Left renal cortex interstitium (tissue), 4 donors: Measurements from ENCODE around the gene HDAC8. TPM values are rescaled to one million over a fixed set of nuclear protein-coding genes. Genes with fewer than 3 reads are reported as not detected.
"Not testable (repeated sequence)": the region's sequence is repeated elsewhere in the genome, so short reads cannot be mapped to it uniquely, and the experiment has no call there.

ENCODE experiments used
- DNase-seq, 4 donors: peaks; one replicate each; pipeline ENCODE4 v3.0.0-alpha.2; 2013; ENCODE audit warnings: low read depth in 4 of 4, low spot score in 2 of 4, missing footprints in 1 of 4
- polyA plus RNA-seq, 4 donors: library from polyadenylated mRNA; unstranded; fragments of 120-200 nt; gene quantifications; one replicate each; pipeline ENCODE4 v1.2.1, GENCODE V29; 2013; ENCODE audit not compliant: insufficient read length in 4 of 4

The HDAC8 gene
- polyA plus RNA-seq, 4 donors: 28.9 to 45.0 (median 33.0) TPM

- DNase-seq: no peak
These were observed 32.8 kb downstream of the HDAC8 start for GRCh38 chrX:72539822-72540221.

- DNase-seq: no peak
These were observed 36.1 kb downstream of the HDAC8 start for GRCh38 chrX:72536542-72536941.

- no peak for DNase-seq
These were observed 40.3 kb downstream of the HDAC8 start for GRCh38 chrX:72532366-72532765.

GRCh38 chrX:72526534-72527508, 45.8 kb downstream of the HDAC8 start:
- no peak for DNase-seq

- no peak for DNase-seq
These were observed 73.9 kb downstream of the HDAC8 start for GRCh38 chrX:72498782-72499181.

- DNase-seq: no peak
These were observed 77.6 kb downstream of the HDAC8 start for GRCh38 chrX:72495046-72495445.

GRCh38 chrX:72492499-72492898, 80.1 kb downstream of the HDAC8 start:
- no peak for DNase-seq

GRCh38 chrX:72490221-72490620, 82.4 kb downstream of the HDAC8 start:
- not testable (repeated sequence) for DNase-seq

GRCh38 chrX:72487661-72488060, 85.0 kb downstream of the HDAC8 start:
- DNase-seq: no peak

GRCh38 chrX:72479324-72480274, 93.0 kb downstream of the HDAC8 start:
- no peak for DNase-seq

- no peak for DNase-seq
These were observed 93.8 kb downstream of the HDAC8 start for GRCh38 chrX:72478853-72479252.

GRCh38 chrX:72478351-72478750, 94.3 kb downstream of the HDAC8 start:
- DNase-seq: no peak

- DNase-seq: no peak
These were observed 94.9 kb downstream of the HDAC8 start for GRCh38 chrX:72477781-72478181.

GRCh38 chrX:72477376-72477775, 95.3 kb downstream of the HDAC8 start:
- no peak for DNase-seq

GRCh38 chrX:72475952-72476668, 96.5 kb downstream of the HDAC8 start:
- no peak for DNase-seq

GRCh38 chrX:72475338-72475737, 97.3 kb downstream of the HDAC8 start:
- no peak for DNase-seq

GRCh38 chrX:72470532-72471223, 102.0 kb downstream of the HDAC8 start:
- DNase-seq: no peak

- DNase-seq: no peak
These were observed 102.5 kb downstream of the HDAC8 start for GRCh38 chrX:72470117-72470516.

- no peak for DNase-seq
These were observed 104.0 kb downstream of the HDAC8 start for GRCh38 chrX:72468607-72469006.

- DNase-seq: no peak
These were observed 105.5 kb downstream of the HDAC8 start for GRCh38 chrX:72467135-72467534.
